Raji (cell line): ENCODE measurements around the gene CAPN5.

Source experiments
- POLR2A ChIP-seq: IDR thresholded peaks from 2 replicates; pipeline ENCODE4 v1.6.1; 2011; ENCODE audit warnings: low read depth, low read length, control low read depth; ENCODE audit not compliant: insufficient read depth

CAPN5 gene

GRCh38 chr11:77111946-77112345 is 45.2 kb downstream of the CAPN5 start:
- TF ChIP-seq POLR2A, result no peak

- no peak for TF ChIP-seq POLR2A
Measured at GRCh38 chr11:77112641-77113381, 46.0 kb downstream of the CAPN5 start.

- TF ChIP-seq POLR2A, result no peak
Measured at GRCh38 chr11:77113382-77114088, 46.8 kb downstream of the CAPN5 start.

DNA sequence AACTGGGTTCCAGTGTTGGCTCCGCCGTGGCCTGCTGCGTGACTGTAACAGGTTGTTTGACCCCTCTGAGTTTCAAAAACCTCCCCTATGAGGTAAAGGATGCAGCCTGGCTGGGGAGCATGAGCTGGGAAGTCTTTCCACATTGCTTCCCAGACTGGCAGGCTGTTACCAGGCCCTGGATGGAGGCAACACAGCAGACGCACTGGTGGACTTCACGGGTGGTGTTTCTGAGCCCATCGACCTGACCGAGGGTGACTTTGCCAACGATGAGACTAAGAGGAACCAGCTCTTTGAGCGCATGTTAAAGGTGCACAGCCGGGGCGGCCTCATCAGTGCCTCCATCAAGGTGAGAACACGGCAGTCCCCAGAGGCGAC is 47.3 kb downstream of the CAPN5 start:
- no peak for TF ChIP-seq POLR2A

GRCh38 chr11:77115181-77115611 is 48.4 kb downstream of the CAPN5 start:
- no peak for TF ChIP-seq POLR2A

GRCh38 chr11:77115956-77116355 is 49.2 kb downstream of the CAPN5 start:
- no peak for TF ChIP-seq POLR2A

GRCh38 chr11:77117492-77117891 is 50.7 kb downstream of the CAPN5 start:
- TF ChIP-seq POLR2A, result no peak

GRCh38 chr11:77118086-77118485 is 51.3 kb downstream of the CAPN5 start:
- no peak for TF ChIP-seq POLR2A

DNA sequence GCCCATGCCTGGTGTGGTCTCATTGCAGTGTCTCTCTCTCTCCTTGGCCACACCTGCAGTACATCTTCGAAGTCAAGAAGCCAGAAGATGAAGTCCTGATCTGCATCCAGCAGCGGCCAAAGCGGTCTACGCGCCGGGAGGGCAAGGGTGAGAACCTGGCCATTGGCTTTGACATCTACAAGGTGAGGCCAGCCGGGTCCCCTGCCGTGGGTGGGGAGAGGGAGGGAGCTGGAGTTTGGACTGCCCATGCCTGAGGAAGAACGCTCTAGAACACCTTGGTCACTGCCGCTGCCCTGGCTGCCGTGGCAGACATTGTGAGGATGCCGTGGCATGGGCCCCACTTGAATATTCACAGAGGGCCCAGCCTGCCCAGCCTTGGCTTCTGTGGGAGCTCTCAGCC is 52.2 kb downstream of the CAPN5 start:
- no peak for TF ChIP-seq POLR2A

GRCh38 chr11:77119531-77119936 is 52.8 kb downstream of the CAPN5 start:
- TF ChIP-seq POLR2A, result no peak

DNA sequence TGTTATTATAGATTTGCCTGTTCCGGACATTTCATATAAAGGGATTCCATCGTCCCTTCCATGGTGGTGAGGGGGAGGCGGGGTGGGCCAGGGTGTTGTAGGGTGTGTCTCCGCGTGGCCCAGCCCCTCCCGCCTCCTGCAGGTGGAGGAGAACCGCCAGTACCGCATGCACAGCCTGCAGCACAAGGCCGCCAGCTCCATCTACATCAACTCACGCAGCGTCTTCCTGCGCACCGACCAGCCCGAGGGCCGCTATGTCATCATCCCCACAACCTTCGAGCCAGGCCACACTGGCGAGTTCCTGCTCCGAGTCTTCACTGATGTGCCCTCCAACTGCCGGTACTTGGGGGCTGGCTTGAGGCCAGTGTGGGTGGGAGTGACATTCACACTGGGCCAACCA is 53.8 kb downstream of the CAPN5 start:
- no peak for TF ChIP-seq POLR2A

- no peak for TF ChIP-seq POLR2A
Measured at GRCh38 chr11:77121096-77121640, 54.4 kb downstream of the CAPN5 start.

- no peak for TF ChIP-seq POLR2A
Measured at GRCh38 chr11:77121876-77122575, 55.3 kb downstream of the CAPN5 start.

DNA sequence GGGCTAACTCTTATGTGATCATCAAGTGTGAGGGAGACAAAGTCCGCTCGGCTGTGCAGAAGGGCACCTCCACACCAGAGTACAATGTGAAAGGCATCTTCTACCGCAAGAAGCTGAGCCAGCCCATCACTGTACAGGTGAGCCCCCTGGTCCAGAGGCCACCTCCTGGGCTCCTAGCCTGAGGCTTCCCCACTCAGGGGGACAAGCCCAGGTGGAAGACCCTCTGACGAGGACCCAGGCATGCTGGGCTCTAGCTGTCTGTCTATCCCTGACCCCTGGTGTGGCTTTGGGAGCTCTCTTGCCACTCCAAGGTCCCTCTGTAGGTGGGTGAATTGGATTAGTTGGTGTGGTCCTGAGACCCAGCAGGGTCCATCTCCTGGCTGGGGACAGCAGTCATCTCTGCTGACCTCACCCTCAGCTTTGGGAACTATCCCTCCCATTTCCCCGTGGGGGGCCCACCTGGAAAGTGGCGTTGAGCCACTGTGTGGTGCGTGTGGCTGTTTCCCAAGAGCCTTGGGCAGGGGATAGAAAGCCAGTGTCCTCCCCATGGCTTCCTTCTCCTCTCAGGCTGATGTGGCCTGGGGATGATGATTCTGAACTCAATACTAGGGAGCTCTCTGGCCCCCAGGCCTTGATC is 55.9 kb downstream of the CAPN5 start:
- TF ChIP-seq POLR2A, result no peak

DNA sequence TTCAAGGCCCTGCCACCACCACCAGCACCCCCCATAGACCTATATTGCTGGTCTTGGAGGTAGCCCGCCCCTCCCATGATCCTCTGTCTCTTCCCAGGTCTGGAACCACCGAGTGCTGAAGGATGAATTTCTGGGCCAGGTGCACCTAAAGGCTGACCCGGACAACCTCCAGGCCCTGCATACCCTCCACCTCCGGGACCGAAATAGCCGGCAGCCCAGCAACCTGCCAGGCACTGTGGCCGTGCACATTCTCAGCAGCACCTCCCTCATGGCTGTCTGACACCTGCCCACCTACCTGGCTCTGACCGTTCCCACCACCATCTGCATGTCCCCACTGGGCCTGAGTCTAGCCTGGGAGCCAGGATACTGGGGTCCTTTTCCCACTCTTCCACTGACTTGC is 56.8 kb downstream of the CAPN5 start:
- no peak for TF ChIP-seq POLR2A
